ENCODE measurements around the gene UGT1A10.

DNA sequence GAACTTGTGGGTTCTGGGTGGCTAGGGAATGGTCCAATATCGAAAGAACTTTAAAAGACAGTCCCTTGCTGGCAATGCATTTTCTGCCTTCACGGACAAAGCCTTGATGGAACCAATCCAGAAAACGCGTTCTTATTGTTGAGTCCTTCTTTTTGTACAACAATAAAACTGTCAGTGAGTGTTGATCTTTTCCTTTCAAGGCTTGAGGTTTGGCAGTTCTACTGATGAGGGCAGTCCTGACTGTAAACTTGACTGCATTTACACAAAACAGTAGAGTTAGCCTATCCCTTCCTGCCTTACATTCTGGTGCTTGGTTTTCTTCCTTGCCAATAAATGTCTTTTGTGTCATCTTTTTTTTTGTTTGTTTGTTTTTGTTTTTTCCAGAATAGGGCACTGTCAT lies 42.9 kb downstream of the UGT1A10 start:
- TF ChIP-seq, protein P1, sequence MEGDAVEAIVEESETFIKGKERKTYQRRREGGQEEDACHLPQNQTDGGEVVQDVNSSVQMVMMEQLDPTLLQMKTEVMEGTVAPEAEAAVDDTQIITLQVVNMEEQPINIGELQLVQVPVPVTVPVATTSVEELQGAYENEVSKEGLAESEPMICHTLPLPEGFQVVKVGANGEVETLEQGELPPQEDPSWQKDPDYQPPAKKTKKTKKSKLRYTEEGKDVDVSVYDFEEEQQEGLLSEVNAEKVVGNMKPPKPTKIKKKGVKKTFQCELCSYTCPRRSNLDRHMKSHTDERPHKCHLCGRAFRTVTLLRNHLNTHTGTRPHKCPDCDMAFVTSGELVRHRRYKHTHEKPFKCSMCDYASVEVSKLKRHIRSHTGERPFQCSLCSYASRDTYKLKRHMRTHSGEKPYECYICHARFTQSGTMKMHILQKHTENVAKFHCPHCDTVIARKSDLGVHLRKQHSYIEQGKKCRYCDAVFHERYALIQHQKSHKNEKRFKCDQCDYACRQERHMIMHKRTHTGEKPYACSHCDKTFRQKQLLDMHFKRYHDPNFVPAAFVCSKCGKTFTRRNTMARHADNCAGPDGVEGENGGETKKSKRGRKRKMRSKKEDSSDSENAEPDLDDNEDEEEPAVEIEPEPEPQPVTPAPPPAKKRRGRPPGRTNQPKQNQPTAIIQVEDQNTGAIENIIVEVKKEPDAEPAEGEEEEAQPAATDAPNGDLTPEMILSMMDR (IDR thresholded peaks at IDR 0.05): no peak
- no peak for TF ChIP-seq POLR2A (IDR thresholded peaks at IDR 0.05)
